ENCODE data around the gene P2RY8.
"Not testable (repeated sequence)": the region's sequence is repeated elsewhere in the genome, so short reads cannot be mapped to it uniquely, and the experiment has no call there.

P2RY8 gene

GRCh38 chrX:1518512-1518911 lies 18.5 kb downstream of the P2RY8 start:
- DNase-seq: no peak

GRCh38 chrX:1516596-1517104 lies 20.3 kb downstream of the P2RY8 start:
- no peak for DNase-seq

GRCh38 chrX:1511829-1512228 lies 25.2 kb downstream of the P2RY8 start:
- DNase-seq: no peak

- DNase-seq: no peak
These were observed 25.8 kb downstream of the P2RY8 start for GRCh38 chrX:1511150-1511549.

GRCh38 chrX:1507511-1508463 lies 29.2 kb downstream of the P2RY8 start:
- DNase-seq: no peak

- no peak for DNase-seq
These were observed 30.1 kb downstream of the P2RY8 start for GRCh38 chrX:1506916-1507315.

GRCh38 chrX:1502853-1503252 lies 34.1 kb downstream of the P2RY8 start:
- DNase-seq: no peak

- DNase-seq: no peak
These were observed 34.7 kb downstream of the P2RY8 start for GRCh38 chrX:1502241-1502640.

- DNase-seq: peak in 1 of 5 donors; percentile 69
These were observed 36.0 kb downstream of the P2RY8 start for GRCh38 chrX:1500701-1501624.

GRCh38 chrX:1496076-1496475 lies 40.9 kb downstream of the P2RY8 start:
- DNase-seq: no peak

GRCh38 chrX:1493877-1494510 lies 43.0 kb downstream of the P2RY8 start:
- DNase-seq: no peak

- DNase-seq: no peak
These were observed 43.6 kb downstream of the P2RY8 start for GRCh38 chrX:1493412-1493811.

GRCh38 chrX:1492421-1493012 lies 44.5 kb downstream of the P2RY8 start:
- no peak for DNase-seq

GRCh38 chrX:1491851-1492349 lies 45.1 kb downstream of the P2RY8 start:
- peak in 1 of 5 donors; percentile 86 for DNase-seq

- DNase-seq: not testable (repeated sequence)
These were observed 45.7 kb downstream of the P2RY8 start for GRCh38 chrX:1491248-1491647.

- not testable (repeated sequence) for DNase-seq
These were observed 46.3 kb downstream of the P2RY8 start for GRCh38 chrX:1490723-1491122.

- not testable (repeated sequence) for DNase-seq
These were observed 47.6 kb downstream of the P2RY8 start for GRCh38 chrX:1489354-1489753.

GRCh38 chrX:1488745-1489144 lies 48.2 kb downstream of the P2RY8 start:
- no peak for DNase-seq

- peak in 1 of 5 donors; percentile 0 for DNase-seq
These were observed 48.8 kb downstream of the P2RY8 start for GRCh38 chrX:1488141-1488540.

GRCh38 chrX:1487401-1487800 lies 49.6 kb downstream of the P2RY8 start:
- peak in 1 of 5 donors; percentile 0 for DNase-seq

GRCh38 chrX:1486749-1487361 lies 50.1 kb downstream of the P2RY8 start:
- peak in 1 of 5 donors; percentile 0 for DNase-seq

GRCh38 chrX:1486177-1486576 lies 50.8 kb downstream of the P2RY8 start:
- DNase-seq: no peak

All from T-helper 1 cell (primary cell).